Retinal pigment epithelial cell (primary cell): Measurements from ENCODE around the gene PMEPA1.
A peak's percentile ranks its signal among the peaks of the same experiment; 100 is the strongest.

Experiments used
- DNase-seq: peaks from one replicate; pipeline ENCODE4 v3.0.0-alpha.2; 2010; ENCODE audit warnings: low read depth
- H3K4me3 ChIP-seq: 2 replicates; pipeline ENCODE4 v1.5.1; 2011; ENCODE audit warnings: mild to moderate bottlenecking, low read length, control low read depth, moderate library complexity
- CTCF ChIP-seq: conservative IDR thresholded peaks from 2 replicates; pipeline ENCODE4 v1.5.1; 2011; ENCODE audit warnings: low read depth, low read length, control low read depth, inconsistent platforms

Gene PMEPA1

GRCh38 chr20:57694481-57694880 is 15.3 kb downstream of the PMEPA1 start:
- no peak overlapping the region for H3K4me3 ChIP-seq
- TF ChIP-seq CTCF: no peak
- no peak for DNase-seq

- no peak for DNase-seq
- H3K4me3 ChIP-seq: no peak overlapping the region
- TF ChIP-seq CTCF: no peak
Measured at GRCh38 chr20:57693670-57694329, 16.0 kb downstream of the PMEPA1 start.

GRCh38 chr20:57693002-57693582 is 16.7 kb downstream of the PMEPA1 start:
- peak; percentile 19 for TF ChIP-seq CTCF
- no peak for DNase-seq
- no peak overlapping the region for H3K4me3 ChIP-seq

- H3K4me3 ChIP-seq: no peak overlapping the region
- TF ChIP-seq CTCF: no peak
- DNase-seq: no peak
Measured at GRCh38 chr20:57692393-57692792, 17.4 kb downstream of the PMEPA1 start.

GRCh38 chr20:57691699-57692098 is 18.1 kb downstream of the PMEPA1 start:
- no peak for DNase-seq
- no peak for TF ChIP-seq CTCF
- no peak overlapping the region for H3K4me3 ChIP-seq

GRCh38 chr20:57690525-57690924 is 19.3 kb downstream of the PMEPA1 start:
- no peak for TF ChIP-seq CTCF
- no peak for DNase-seq
- no peak overlapping the region for H3K4me3 ChIP-seq
